ENCODE data around the gene CPA4.
A peak's percentile ranks its signal among the peaks of the same experiment; 100 is the strongest.

Gene CPA4

DNA sequence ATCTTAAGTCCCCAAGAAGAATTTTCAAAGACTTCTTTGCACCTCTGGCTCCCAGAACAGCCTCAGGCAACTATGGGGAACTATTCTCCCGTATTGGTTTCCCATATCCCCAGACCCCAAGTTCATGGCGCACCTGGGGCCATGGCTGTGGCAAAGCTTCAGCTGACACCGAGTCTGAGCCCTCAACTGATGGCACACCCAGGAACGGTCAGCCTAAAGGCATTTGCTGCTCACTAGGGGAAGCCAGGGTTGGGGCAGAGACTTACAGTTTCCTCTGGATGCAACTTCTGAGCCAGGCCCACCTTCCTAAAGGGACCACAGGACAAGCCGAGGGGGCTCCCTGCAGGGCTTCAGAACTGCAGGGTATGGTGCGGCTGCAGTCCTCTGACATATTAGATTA is 73.6 kb downstream of the CPA4 start:
- DNase-seq, result no peak

DNA sequence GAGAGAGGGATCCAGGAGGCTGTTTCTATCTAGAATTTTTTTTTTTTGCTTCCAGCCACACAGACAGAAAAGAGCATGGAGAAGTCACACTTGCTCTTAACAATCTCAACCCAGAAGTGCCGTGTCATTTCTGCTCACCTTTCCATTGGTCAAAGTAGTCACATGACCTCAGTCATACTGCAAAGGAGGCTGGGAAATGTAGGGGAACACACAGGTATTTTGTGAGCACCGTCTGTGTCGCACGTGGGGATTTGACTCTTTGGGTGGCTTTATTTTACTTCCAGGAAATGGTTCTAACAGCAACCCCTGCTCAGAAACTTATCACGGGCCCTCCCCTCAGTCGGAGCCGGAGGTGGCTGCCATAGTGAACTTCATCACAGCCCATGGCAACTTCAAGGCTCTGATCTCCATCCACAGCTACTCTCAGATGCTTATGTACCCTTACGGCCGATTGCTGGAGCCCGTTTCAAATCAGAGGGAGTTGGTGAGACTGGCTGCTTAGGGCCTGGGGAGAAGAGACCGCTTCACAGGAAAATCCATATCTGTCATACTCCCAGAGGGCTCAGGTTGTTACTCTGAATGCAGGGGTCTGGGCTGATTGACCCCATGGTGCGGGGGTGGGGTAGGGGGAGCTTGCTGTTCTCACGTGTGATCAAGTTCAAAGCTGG is 74.3 kb downstream of the CPA4 start:
- DNase-seq, result peak; percentile 42

DNA sequence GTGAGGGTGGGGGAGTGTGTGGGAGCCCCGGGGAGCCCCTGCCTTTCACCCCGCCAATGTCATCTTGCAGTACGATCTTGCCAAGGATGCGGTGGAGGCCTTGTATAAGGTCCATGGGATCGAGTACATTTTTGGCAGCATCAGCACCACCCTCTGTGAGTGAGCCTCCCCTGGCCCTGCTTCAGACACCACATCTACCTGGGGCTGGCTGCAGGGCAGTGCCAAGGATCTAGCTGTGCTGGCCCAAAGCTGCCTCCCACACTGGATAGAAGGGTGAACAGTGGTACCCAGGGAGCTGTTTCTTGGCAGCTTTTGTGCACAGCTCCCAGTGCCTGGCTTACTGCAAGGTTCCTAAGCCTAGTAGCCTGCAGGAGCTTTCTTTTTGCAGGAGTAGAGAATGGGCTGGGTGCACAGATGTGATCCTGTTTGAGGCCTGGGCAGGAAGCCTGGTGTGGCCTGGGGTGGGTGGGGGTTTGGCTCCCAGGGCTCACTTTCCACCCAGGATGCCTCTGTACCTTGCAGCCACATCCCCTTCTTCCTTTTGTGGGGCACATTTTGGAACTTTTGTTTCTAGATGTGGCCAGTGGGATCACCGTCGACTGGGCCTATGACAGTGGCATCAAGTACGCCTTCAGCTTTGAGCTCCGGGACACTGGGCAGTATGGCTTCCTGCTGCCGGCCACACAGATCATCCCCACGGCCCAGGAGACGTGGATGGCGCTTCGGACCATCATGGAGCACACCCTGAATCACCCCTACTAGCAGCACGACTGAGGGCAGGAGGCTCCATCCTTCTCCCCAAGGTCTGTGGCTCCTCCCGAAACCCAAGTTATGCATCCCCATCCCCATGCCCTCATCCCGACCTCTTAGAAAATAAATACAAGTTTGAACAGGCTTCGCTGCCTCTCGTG is 75.1 kb downstream of the CPA4 start:
- DNase-seq, result no peak

DNA sequence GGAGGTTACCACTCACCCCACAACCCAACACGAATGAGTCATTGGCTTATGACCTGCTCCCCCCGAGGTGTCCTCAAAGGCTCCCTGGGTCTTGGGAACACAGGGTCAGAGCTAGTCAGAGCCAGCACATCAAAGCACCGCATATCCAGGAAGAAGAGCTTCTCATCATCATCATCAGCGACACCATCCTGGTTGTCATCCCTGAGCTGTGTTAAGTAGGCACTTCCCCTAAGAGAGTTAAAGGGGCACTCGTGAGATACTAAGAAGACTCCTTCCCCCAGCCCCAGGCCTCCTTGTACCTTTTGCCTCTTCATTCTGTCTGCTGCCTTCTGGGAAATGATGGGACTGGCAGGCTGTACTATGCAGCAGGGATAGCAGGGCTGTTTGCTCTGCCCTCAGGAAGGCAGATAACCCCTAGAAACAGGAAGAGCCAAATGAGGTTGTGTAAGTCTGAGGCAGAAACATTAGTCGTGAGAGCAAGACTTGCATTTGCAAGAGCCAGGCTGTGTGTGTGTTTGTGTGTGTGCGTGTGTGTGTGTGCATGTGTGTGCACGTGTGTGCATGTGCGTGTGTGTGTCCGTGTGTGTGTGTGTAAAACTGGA is 76.2 kb downstream of the CPA4 start:
- no peak for DNase-seq

DNA sequence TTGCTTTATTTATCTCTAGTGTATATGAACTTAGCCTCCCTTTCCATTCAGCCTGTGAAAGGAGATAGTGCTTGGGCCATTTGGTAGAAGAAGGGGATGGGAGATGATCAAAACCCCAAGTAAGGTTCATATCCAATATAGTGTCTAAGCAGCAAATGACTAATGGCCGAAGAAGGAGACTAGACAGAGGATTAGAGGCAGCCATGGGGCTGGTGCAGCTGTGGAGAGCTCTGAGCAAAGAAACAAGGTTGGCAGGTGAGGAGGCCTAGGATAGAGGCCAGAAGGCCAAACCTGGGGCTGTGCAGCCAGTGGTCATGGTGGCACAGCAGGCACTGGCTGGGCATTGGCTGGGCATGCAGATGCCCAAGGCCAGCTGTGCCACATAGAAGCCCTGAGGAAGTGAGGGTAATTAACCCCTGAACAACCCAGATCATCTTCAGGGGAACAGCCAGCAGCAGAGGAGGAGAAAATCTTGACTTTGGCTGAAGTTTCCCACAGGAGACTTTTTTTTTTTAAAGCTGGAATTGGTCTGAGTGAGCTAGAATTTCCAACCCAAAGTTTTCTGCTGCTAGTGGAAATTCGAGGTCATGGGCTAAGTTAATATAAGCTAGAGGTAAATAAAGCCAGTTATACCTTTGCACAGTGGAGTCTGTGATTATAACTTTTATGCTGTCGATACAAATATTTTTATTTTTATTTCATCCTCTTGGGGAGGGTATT is 77.0 kb downstream of the CPA4 start:
- DNase-seq, result no peak

DNA sequence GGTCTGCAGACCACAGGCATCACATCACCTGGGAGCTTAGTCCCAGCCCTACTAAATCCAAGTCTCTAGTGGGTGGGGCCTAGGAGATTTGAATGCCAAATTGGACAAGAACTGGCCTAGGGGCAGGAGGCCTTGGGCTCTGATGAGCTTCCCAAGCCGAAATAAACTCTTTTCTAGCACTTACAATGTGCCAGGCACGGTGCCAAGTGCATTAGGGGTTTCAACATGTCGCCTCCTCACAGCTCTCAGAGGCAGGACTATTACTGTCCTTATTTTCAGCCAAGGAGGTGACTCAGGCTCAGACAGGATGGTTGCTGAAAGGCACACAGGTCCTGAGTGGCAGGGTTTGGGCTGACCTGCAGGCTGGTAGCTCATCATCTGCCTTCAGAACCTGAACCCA is 78.1 kb downstream of the CPA4 start:
- DNase-seq, result no peak

DNA sequence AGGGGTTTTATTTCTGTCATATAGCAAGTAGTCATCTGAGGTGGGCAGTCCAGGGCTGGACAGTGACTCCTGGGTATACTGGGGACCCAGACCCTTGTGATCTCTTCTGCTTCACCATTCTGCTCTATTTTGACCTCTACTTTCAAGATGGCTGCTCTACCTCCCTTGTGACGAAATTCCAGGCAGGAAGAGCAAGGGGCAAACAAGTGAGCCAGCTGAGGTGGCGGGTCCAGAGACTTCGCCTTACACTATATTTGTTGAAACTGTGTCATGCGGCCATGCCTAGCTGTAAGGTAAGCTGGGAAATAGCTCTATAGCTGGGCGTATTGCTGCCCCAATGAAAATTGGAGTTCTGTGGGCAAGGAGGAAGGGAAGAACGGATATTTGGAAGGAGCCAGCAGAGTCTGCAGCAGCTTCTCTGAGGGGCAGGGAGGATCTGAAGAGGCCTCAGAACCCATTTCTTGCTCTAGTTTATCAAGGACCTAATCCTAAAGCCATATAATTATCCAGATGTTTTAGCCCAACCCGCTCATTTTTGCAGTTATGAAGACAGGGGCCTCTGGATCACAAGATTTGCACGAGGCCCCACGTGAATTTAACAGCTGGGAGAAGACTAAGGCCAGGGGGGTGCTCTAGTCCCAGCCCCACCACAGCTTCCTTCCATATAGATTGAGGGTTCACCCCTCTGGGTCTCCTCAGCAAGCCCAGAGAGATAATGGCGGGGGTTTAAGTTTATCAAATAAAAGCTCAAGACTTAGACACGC is 79.6 kb downstream of the CPA4 start:
- DNase-seq, result no peak
